ENCODE measurements around the gene FAXDC2.

DNA sequence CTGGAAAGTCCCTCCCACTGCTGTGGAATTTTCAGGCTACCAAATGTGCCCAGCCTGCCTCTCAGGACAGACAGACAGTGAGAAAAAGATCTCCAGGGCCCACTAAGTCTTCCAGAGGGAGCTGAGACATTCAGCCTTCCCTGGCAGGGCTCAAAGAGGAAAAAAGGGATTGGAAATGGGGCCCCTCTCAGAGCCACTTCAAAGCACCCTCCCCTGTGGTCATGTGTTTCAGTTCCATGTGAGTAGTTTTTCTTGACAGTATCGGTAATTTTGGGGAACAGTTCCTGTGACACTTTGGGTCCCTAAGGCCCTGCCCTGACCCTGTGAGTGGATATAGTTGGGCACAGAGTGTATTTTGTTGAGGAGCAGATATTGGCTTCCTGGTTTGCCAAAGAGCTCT, 70.3 kb downstream of the FAXDC2 start:
- TF ChIP-seq EZH2phosphoT487 (IDR thresholded peaks at IDR 0.05; ENCODE audit: borderline replicate concordance, low read length), result no peak
- TF ChIP-seq, protein P1, sequence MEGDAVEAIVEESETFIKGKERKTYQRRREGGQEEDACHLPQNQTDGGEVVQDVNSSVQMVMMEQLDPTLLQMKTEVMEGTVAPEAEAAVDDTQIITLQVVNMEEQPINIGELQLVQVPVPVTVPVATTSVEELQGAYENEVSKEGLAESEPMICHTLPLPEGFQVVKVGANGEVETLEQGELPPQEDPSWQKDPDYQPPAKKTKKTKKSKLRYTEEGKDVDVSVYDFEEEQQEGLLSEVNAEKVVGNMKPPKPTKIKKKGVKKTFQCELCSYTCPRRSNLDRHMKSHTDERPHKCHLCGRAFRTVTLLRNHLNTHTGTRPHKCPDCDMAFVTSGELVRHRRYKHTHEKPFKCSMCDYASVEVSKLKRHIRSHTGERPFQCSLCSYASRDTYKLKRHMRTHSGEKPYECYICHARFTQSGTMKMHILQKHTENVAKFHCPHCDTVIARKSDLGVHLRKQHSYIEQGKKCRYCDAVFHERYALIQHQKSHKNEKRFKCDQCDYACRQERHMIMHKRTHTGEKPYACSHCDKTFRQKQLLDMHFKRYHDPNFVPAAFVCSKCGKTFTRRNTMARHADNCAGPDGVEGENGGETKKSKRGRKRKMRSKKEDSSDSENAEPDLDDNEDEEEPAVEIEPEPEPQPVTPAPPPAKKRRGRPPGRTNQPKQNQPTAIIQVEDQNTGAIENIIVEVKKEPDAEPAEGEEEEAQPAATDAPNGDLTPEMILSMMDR (IDR thresholded peaks at IDR 0.05; ENCODE audit: low read depth, low read length, poor library complexity, severe bottlenecking), result no peak
